A673 (cell line): ENCODE results near the gene MMP11. TPM values are rescaled to one million over a fixed set of nuclear protein-coding genes. Genes with fewer than 3 reads are reported as not detected.
A peak's percentile ranks its signal among the peaks of the same experiment; 100 is the strongest.

Experiments
- BruUV-seq: library from RNA; stranded (reverse); fragments of 400-500 nt; replicated peaks from 2 replicates; lab custom pipeline; 2021; lab: Mats Ljungman, UMichigan
- CTCF ChIA-PET: fragments of 300-600 bp; sonication (Branson Sonifier 250); formaldehyde crosslinking; loops from one replicate; lab custom pipeline; 2022; ENCODE audit warnings: antibody characterized with exemption; lab: Charles Lee
- POLR2A ChIA-PET: fragments of 300-600 bp; sonication (Branson Sonifier 250); formaldehyde crosslinking; loops from one replicate; lab custom pipeline; 2022; ENCODE audit warnings: antibody characterized with exemption; ENCODE audit not compliant: low non-redundant PET; lab: Charles Lee
- DNase-seq: peaks from one replicate; pipeline ENCODE4 v3.0.0-alpha.2; 2015; ENCODE audit warnings: low spot score
- H3K27ac ChIP-seq: fragments of 200-600 bp; sonication (generic); 2 replicates; pipeline ENCODE4 v1.5.1; 2016; ENCODE audit warnings: mixed run types, low read depth, mild to moderate bottlenecking, mixed read lengths, antibody characterized with exemption, low read length; ENCODE audit not compliant: poor library complexity, severe bottlenecking
- H3K27me3 ChIP-seq: fragments of 200-600 bp; sonication (generic); replicated peaks from 2 replicates; pipeline ENCODE4 v1.6.1; 2017; ENCODE audit warnings: mixed run types, low read depth, mild to moderate bottlenecking, mixed read lengths, antibody characterized with exemption, low read length; ENCODE audit not compliant: insufficient read depth, poor library complexity
- H3K36me3 ChIP-seq: fragments of 200-600 bp; sonication (generic); 2 replicates; pipeline ENCODE4 v1.6.1; 2016; ENCODE audit warnings: mixed run types, mild to moderate bottlenecking, mixed read lengths, antibody characterized with exemption, low read length; ENCODE audit not compliant: insufficient read depth, poor library complexity, severe bottlenecking
- H3K4me1 ChIP-seq: fragments of 200-600 bp; sonication (generic); 2 replicates; pipeline ENCODE4 v1.6.1; 2017; ENCODE audit warnings: mixed run types, mild to moderate bottlenecking, mixed read lengths, antibody characterized with exemption, low read length; ENCODE audit not compliant: insufficient read depth, poor library complexity, severe bottlenecking
- H3K4me3 ChIP-seq: fragments of 200-600 bp; sonication (generic); 2 replicates; pipeline ENCODE4 v1.5.1; 2016; ENCODE audit warnings: low read depth, mixed run types, mild to moderate bottlenecking, mixed read lengths, low read length; ENCODE audit not compliant: poor library complexity, severe bottlenecking
- H3K9me3 ChIP-seq: fragments of 200-600 bp; sonication (generic); 2 replicates; pipeline ENCODE4 v1.6.1; 2016; ENCODE audit warnings: mixed run types, low read depth, mild to moderate bottlenecking, mixed read lengths, antibody characterized with exemption, low read length; ENCODE audit not compliant: poor library complexity, severe bottlenecking
- EZH2 ChIP-seq: fragments of 200-600 bp; sonication (generic); IDR thresholded peaks from 2 replicates; pipeline ENCODE4 v1.6.1; 2017; ENCODE audit warnings: borderline replicate concordance, low read depth, mild to moderate bottlenecking, mixed read lengths, antibody characterized with exemption, low read length; ENCODE audit not compliant: poor library complexity, severe bottlenecking
- intact Hi-C: fragments of 100-400 bp; cut with micrococcal nuclease; formaldehyde crosslinking; loops from one replicate; pipeline ENCODE4 v1.10.0; 2022; ENCODE audit not compliant: unreplicated experiment
- total RNA-seq: library from RNA; stranded (reverse); gene quantifications from 2 replicates; pipeline ENCODE4 v1.2.3, GENCODE V29; 2021
- TF ChIP-seq, protein P1 (sequence below): fragments of 300-800, 200-600 bp; sonication (generic); conservative IDR thresholded peaks from 2 replicates; pipeline ENCODE4 v1.5.1; 2017; ENCODE audit warnings: low read depth, mild to moderate bottlenecking, antibody characterized with exemption, low read length, moderate library complexity, mixed read lengths

MMP11 gene
- total RNA-seq, 1 experiment from 2014 or later = 5.1 TPM

DNA sequence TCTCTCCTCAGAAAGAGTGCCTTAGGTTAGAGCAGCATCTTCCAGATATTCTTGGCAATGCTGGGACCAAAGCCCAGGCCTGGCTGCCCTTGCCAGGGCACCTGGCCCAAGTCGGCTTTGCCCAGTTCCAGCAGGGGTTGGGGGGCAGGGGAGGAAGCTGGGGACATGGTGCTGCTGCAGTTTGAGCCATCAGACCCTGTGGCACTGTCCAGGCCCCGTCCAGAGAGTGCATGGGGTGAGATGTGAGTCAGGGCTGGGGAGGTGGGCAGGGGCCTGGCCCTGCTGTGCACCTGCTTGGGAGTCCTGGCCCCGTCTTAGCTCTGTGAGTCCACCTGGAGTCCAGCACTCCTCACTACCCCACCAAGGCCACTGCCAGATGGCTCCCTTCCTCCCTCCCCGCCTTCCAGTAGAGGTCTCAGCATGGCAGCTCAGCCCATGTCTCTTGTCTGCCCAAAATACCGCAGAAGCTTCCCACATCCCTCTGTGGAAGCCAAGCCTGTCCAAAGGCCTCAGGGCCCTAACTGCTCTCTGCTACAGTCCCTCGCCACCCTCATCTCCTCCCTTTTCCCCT is 49.5 kb downstream of the MMP11 start:
- intact Hi-C loops = no loop called here
- BruUV-seq = no TSS peak
- peaks cover 12% of the 10 kb centered on the region for H3K4me1 ChIP-seq
- H3K27ac ChIP-seq = no peak overlapping the region
- ChIA-PET CTCF (no interaction called here), POLR2A (no interaction called here)
- DNase-seq = no peak
- TF ChIP-seq, protein P1, sequence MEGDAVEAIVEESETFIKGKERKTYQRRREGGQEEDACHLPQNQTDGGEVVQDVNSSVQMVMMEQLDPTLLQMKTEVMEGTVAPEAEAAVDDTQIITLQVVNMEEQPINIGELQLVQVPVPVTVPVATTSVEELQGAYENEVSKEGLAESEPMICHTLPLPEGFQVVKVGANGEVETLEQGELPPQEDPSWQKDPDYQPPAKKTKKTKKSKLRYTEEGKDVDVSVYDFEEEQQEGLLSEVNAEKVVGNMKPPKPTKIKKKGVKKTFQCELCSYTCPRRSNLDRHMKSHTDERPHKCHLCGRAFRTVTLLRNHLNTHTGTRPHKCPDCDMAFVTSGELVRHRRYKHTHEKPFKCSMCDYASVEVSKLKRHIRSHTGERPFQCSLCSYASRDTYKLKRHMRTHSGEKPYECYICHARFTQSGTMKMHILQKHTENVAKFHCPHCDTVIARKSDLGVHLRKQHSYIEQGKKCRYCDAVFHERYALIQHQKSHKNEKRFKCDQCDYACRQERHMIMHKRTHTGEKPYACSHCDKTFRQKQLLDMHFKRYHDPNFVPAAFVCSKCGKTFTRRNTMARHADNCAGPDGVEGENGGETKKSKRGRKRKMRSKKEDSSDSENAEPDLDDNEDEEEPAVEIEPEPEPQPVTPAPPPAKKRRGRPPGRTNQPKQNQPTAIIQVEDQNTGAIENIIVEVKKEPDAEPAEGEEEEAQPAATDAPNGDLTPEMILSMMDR = no peak
- TF ChIP-seq EZH2 = no peak
- H3K9me3 ChIP-seq = no peaks in the 10 kb centered on the region
- peaks cover 64% of the 10 kb centered on the region for H3K36me3 ChIP-seq
- no peak overlapping the region for H3K4me3 ChIP-seq
- no peaks in the 10 kb centered on the region for H3K27me3 ChIP-seq

- CTCF ChIA-PET = no interaction called here
- H3K27me3 ChIP-seq = no peaks in the 10 kb centered on the region
- BruUV-seq = no TSS peak
- H3K4me3 ChIP-seq = no peak overlapping the region
- H3K36me3 ChIP-seq = peaks cover 64% of the 10 kb centered on the region
- no peak for DNase-seq
- intact Hi-C loops = no loop called here
- peak overlapping the region; percentile 30 for H3K27ac ChIP-seq
- TF ChIP-seq, protein P1 = no peak
- TF ChIP-seq EZH2 = no peak
- H3K9me3 ChIP-seq = no peaks in the 10 kb centered on the region
- POLR2A ChIA-PET = no interaction called here
- peaks cover 12% of the 10 kb centered on the region for H3K4me1 ChIP-seq
These were observed 50.7 kb downstream of the MMP11 start for GRCh38 chr22:23823331-23823791.

DNA sequence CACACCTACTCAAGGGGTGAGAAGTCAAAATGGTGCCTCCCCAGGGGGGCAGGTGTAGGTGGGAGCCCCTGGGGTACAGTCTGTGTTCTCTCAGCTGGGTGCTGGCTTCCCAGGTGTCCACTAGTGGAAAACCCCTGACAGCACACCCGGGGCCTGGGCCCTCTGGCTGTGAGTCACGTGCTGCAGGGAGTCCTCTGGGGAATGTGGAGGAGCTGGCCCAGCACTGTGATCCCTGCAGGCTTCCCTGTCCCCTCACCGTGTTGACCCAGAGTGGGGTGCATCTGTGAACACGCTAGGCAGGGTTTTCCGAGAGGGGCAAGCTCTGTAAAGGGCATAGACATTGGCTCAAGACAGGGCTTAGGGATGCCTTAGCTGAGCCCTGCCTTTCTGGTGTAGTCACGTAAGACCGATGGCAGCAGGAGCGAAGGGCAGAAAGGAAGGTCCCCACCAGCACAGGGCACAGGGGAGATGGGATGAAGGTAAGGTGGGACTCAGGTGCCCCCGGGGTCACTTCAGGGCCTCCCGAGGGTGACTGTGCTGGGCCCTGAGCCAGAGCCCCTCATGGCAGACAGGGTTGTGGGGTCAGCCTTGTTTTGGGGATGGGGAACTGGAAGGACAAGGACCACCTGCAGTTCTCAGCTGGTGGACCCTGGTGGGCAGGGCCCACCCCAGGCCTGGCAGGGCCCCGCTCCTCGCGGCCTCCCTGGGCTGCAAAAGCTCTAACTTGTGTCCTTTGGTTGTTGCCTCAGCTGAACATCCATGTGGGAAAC is 52.0 kb downstream of the MMP11 start:
- POLR2A ChIA-PET = no interaction called here
- intact Hi-C loops = no loop called here
- no peak overlapping the region for H3K27ac ChIP-seq

More for the DNA sequence above, 52.0 kb downstream of the MMP11 start:
- no peak for DNase-seq
- H3K9me3 ChIP-seq = no peaks in the 10 kb centered on the region
- peaks cover 65% of the 10 kb centered on the region for H3K36me3 ChIP-seq
- H3K4me1 ChIP-seq = peaks cover 12% of the 10 kb centered on the region
- CTCF ChIA-PET = no interaction called here
- TF ChIP-seq EZH2 = no peak
- TF ChIP-seq, protein P1 = no peak
- H3K27me3 ChIP-seq = no peaks in the 10 kb centered on the region
- BruUV-seq = no TSS peak
- no peak overlapping the region for H3K4me3 ChIP-seq
